Panc1 (cell line): Measurements from ENCODE around the gene MAP3K7.

Source experiments
- CTCF ChIP-seq: fragments of 450-650 bp; IDR thresholded peaks from 2 replicates; pipeline ENCODE4 v1.5.1; 2017; ENCODE audit warnings: mild to moderate bottlenecking
- POLR2AphosphoS5 ChIP-seq: IDR thresholded peaks from 2 replicates; pipeline ENCODE4 v1.6.1; 2012; ENCODE audit warnings: mild to moderate bottlenecking, low read depth, low read length, moderate library complexity
- SIN3A ChIP-seq: IDR thresholded peaks from 2 replicates; pipeline ENCODE4 v1.6.1; 2012; ENCODE audit warnings: low read depth, mild to moderate bottlenecking, low read length, moderate library complexity, borderline replicate concordance; ENCODE audit not compliant: insufficient read depth
- TCF7L2 ChIP-seq: IDR thresholded peaks from 2 replicates; pipeline ENCODE4 v1.6.1; 2011; ENCODE audit warnings: mild to moderate bottlenecking, low read depth, low read length, inconsistent platforms

- TF ChIP-seq POLR2AphosphoS5, result no peak
- TF ChIP-seq CTCF, result no peak
- TF ChIP-seq SIN3A, result no peak
- TF ChIP-seq TCF7L2, result no peak
Observed at GRCh38 chr6:90530882-90531281, 56.0 kb downstream of the MAP3K7 start.
